HG03342 (cell line): Measurements from ENCODE around the gene PXDN.

Experiments
- ATAC-seq: cut with Tn5 transposase; IDR thresholded peaks from one replicate; pipeline ENCODE4 v1.9.1; 2021; ENCODE audit warnings: mild to moderate bottlenecking, moderate library complexity; ENCODE audit not compliant: unreplicated experiment

PXDN gene

DNA sequence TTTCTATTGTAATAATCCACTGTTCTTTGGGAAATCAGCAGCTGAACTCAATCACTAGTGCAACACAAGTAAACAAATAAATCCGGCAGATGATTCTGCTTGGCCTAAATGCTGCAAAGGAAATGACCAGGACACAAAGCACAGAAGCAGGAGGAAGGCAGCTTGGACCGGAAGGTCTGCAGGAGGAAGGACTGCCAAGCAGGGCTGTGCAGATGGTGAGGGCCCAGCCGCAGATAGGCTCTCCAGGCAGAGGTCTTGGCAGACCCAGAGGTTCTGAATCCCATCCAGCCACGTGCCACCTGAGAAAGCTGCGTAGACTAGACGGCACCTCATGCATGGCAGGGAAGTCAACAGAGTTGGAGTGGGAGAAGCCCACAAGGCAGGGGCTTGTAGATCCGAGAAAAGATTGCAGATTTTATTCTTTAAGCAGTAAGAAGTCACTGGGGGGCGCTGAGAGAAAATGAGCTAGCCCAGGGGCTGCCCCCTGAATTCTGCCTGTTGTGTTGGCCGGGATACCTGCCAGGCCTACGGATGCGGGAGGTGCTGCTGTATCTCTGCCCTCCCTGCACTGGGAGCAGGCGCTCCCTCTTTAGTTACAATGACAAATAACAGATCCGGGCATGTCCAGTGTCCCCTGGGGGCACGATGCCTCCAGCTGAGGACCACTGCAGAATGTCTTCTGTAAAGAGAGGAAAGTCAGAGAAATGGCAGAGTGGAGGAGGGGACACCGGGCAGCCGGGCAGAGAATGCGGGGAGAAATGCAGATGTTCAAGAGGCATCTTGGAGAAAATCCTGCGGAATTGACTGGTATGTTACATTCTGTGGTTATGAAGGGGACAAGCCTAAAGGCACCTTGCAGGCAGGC is 153.5 kb downstream of the PXDN start:
- ATAC-seq, result no peak

DNA sequence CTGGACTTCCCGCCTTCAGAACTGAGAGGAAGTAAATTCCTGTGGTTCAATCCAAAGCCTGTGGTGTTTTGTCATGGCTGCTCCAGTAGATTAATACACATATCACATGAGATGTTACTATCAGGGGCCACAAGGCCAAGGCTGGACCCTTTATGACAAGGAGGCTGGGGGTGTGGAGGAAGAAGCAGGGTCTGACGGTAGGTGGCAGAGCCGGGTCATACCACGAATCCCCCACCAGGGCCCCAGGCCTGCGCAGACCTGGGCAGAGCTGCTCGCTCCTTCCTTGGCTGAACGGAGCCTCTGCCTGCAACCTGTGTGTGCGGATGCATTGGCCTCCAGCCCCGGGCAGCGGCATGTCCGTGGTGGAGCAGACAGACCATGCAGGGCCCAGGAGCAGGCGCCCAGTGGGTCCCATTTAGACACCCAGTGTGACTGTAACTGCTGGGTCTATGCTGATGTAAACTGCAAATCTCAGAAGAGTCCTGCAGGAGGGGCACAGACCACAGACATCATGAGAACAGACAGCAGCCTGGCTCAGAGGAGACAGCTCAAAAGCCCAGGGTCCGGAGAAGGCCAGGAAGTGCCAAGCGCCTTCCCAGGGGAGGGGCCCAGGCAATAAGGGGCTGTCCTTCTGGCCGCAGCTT is 155.2 kb downstream of the PXDN start:
- no peak for ATAC-seq

DNA sequence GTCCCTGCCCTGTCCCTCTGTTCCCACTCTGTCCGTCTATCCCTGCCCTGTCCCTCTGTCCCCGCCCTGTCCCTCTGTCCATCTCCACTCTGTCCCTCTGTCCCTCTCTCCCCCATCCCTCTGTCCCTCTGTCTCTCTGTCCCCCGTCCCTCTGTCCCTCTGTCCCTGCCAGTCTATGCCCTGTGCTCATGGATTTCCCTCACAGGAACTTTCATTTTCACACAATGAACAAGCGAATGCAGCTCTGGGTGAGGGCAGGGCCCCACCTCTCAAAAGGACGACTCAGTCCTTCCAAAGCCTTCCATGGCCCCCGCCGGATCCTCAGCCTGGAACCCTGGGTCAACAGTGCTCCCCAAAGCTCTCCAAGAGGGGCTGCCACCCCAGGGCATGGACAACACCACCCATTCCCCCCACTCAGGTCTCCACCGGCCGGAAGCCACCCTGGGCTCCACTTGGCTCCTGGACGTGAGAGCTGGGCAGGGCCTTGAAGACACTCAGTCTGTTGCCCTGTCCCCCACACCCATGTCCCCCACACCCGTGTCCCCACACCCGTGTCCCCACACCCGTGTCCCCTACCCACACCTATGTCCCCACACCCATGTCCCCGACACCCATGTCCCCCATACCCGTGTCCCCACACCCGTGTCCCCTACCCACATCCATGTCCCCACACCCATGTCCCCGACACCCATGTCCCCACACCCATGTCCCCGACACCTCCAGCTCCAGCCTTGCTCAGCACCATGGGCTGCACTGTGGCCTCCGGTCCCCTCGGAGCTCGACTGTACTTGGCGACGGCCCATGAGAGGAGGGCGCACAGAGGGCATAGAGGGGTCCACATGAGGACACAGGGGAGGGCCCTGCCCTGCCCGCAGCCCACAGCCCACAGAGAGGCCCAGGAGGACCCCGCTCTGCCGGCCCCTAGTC is 156.0 kb downstream of the PXDN start:
- no peak for ATAC-seq

DNA sequence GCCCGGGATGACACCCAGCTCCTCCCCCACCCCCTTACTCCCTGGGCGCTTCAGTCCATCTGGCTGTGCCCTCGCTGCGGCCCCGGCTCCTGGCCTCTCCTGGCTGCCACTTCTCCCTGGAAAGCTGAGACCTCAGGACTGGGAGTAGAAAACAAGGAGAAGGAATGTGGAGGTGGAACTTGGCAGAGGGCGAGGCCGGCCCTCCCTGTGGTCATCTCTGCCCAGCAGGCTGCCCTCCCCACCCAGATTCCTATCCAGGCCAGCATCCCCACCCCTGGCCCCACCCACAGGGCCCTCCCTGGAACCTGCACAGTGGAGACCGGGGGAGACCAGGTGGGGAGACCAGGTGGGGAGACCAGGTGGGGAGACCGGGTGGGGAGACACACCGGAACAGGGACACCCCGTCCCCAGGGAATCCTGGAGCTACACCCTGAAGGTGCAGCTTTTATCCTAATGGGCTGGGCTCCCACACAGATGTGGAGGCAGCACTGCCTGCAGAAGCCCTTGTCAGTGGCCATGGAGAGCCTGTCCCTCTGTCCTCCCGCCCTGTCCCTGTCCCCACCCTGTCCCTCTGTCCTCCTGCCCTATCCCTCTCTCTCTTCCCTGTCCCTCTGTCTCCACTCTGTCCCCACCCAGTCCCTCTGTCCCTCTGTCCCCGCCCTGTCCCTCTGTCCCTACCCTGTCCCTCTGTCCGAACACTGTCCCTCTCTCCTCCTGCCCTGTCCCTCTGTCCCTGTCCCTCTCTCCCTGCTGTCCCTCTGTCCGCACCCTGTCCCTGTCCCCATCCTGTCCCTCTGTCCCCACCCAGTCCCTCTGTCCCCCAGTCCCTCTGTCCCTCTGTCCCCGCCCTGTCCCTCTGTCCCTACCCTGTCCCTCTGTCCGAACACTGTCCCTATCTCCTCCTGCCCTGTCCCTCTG is 157.1 kb downstream of the PXDN start:
- no peak for ATAC-seq

DNA sequence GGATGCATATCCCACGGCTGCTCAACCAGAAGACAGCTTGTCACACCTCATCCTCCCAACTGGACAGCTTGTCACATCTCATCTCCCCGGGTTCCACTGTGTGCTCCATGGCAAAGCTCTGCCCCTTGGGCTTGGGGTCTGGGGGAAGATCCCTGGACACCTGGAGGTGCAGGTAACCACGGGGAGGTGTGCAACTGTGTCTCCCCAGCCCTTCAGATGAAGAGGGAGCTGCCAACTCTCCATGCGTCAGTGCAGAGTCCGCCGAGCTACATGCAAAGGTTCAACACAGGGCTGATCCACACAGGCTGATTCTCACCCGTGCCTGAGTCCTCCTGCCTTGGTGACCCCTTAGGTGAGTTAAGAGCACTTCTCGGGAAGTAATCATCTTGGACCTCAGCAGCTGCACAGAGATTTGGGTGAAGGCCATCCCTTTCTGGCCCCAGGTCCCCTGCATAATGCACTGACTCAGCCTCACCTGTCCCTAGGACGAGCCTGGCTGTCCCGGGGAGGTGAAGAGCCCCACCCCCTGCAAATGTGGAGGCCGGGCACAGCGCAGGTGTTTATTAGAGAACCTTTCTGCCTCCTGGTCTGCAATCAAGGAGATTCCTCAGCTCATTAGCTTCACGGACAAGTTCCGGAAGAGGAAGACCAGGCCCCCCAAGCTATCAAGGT is 157.9 kb downstream of the PXDN start:
- ATAC-seq, result no peak

DNA sequence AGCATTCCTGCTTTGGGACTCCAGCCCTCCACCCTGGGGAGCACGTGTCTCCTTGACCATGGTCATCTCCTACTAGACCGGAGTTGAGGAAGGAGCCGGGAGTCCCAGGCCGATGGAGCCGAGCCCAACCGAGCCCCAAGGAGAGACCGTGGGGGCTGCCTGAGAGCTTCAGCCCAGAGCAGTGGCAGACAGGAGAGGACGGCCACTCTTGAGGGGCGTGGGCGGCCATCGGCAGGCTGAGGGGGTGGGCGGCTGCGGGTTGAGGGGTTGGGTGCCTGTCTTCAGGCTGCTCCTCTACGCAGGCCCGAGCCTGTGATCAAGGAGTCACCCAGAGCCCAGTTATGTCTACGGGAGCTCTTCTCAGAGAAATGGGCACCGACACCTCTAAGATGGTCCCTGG is 158.7 kb downstream of the PXDN start:
- ATAC-seq, result no peak

DNA sequence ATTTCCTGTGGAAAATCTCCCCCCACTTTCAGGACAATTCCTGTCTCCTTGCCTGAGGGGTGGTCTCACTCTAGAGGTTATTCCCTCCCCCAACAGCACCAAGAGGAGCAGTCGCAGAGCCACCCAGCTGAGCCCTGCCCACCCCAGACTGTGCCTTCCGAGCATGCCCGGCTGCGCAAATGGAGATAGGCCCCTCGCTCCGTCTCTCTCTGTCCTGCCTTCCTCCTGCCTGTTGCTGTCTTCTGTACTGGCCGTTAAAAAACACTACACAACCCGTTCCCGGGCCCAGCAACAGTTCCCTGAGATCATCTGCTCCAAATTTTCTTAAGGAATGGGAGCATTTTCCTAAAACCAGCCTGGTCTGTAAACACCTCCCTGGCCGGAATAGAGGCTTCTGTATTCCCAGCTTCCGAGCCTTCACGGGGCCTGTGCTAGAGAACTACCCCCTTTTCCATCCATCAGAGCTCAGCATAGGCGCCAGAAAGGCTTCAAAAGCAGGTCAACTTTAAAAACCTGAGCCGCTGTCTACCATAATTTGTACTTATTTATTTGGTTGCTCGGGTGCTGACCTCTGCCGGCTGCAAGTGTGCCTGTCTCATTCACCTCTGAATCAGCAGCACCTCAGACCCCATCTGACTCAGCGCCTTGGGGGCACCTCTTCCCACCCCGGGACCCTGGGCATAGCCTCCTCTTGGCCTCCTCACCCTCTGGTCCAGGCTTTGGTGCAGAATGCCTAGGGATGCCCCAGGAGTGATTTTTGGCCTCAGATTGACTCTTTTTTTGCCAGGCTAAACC is 159.4 kb downstream of the PXDN start:
- ATAC-seq, result no peak

DNA sequence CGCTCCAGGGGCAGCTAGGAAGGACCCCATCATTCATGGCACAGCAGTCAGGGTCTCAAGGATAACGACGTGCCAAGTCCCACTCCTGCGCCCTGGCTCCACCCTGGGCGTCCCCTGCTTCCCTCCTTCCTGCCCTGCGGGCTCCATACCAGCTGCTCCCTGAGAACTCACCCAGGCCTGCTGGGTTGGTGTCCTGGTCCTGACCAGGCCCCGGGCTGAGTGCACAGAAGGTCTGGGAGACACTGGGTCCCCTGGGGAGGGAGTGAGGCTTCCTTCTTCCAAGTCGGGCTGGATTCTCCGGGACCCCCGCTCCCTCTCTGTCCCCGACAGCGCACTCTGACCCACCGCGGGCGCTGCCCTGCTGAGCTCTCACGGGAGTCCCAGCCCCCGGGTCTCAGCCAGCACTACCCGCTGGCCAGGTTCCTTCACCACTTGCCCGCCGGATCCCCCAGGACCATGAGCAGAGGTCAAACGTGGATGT is 160.2 kb downstream of the PXDN start:
- ATAC-seq, result no peak

DNA sequence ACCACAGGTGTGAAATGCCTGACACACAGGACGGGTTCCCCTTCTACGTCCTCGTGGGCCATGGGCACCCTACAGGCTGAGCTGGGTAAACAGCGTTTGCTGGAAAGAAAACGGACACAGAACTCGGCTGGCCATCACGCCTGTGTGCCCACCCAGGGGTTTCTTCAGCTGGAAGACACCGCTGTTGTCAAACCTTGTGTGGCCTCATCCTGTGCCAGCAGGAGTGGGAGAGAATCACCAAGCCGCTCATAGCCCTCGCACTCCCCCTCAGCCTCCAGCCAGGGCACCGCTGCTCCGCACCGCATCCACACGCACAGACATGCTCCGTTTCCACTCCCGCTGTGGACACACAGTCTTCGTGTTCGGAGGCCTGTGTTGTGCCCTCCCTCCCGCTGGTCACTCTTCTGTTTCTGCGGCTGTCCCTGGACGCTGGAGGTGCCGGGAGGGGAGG is 161.4 kb downstream of the PXDN start:
- no peak for ATAC-seq

DNA sequence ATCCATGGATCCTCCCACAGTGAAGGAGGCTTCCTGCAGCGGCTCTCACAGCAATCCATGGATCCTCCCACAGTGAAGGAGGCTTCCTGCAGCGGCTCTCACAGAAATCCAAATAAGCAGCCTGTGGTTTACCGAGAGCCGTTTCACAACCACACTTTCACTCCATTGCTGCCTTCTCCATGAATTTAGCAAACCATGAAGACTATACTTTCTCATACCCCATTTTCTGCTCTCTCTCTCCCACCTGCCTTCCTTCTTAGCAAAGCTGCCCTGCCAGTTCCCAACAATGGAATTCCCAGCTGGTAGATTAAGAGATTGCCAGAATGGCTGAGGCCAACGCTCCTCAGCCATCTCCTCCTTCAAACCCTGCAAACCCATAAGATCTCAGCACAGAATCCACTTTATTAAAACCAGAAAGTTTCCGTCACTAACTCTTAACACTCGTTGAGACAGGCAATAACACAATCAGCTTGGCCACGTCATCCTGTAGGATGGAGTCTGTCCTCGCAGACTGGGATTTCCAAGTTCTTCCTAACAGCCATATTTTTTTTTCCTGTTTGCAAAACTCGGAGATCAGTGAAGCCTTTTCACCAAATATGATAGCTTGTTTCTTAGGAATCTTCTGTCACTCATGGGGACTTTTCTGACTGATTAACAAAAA is 162.2 kb downstream of the PXDN start:
- ATAC-seq, result no peak
